HK-2 (cell line): Measurements from ENCODE around the gene PEA15.

Source experiments
- DNase-seq: peaks from one replicate; pipeline ENCODE4 v3.0.0-alpha.2; 2018; ENCODE audit not compliant: unreplicated experiment

PEA15 gene, protein sequence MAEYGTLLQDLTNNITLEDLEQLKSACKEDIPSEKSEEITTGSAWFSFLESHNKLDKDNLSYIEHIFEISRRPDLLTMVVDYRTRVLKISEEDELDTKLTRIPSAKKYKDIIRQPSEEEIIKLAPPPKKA

DNA sequence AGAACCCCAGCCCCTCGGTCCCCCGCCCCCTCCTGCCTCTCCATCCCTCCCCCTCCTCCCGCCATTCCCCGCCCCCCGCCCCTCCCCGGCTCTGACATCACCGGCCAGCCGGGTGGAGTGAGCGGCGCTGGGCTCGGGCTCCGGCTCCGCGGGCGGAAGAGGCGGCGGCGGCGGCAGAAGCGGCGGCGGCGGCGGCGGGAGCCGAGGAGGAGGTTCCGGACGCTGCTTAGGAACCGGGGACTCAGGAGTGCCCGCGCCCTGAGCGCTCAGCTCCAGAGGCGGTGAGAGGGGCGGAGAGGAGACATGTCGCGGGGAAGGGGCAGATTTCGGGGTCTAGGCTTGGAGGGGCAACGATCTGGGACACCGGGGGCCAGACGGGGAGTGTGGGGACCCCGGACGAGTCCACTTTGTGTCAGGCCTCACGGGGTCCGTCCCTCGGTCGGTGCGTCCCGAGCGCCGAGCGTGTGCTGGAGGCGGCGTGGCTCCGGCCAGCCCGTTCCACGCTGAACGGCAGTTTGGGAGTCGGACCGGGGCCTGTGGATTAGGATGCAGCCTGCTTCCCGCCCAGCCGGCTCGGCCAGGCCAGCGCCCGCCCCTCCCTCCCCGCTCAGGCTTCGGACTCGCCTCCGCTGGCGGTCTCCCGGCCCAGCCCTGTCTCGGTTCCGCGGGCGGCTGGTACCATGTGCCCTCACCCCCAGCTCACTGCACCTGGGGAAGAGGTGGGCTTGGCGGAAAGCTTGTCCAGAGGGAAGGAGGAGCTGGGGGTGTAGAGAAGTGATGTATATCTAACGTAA lies at the start of gene PEA15:
PEA15 (plus strand) TSS at position 143 of the 794 bp plus-strand sequence. CDS start 6,161 bp downstream, outside the sequence.
- DNase-seq, result peak; percentile 71

DNA sequence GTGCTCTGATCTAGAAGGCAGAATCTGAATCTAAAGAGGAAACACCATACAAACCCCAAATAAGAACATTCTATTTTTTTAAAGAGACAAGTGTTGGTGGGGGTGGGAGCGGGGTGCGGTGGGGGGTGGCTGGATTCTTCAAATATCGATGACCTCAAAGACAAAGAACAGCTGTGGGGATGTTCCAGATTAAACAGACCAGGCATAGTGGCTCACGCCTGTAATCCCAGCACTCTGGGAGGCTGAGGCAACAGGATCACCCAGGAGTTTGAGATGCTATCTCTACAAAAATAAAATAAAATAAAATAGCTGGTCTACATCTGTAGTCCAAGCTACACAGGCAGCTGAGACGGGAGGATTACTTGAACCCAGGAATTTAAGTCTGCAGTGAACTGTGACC lies 48.8 kb upstream of the PEA15 start:
- no peak for DNase-seq

DNA sequence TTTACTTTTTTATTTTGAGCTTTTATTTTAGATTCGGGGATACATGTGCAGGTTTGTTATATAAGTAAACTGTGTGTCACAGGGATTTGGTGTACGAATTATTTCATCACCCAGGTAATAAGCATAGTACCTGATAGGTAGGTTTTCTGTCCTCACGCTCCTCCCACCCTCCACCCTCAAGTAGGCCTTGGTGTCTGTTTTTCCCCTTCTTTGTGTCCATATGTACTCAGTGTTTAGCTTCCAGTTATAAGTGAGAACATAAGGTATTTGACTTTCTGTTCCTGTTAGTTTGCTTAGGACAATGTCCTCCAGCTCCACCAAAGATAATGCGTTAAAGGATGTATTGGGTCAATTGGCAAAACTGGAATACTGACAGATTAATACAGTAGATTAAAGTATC lies 48.0 kb upstream of the PEA15 start:
- DNase-seq, result no peak

DNA sequence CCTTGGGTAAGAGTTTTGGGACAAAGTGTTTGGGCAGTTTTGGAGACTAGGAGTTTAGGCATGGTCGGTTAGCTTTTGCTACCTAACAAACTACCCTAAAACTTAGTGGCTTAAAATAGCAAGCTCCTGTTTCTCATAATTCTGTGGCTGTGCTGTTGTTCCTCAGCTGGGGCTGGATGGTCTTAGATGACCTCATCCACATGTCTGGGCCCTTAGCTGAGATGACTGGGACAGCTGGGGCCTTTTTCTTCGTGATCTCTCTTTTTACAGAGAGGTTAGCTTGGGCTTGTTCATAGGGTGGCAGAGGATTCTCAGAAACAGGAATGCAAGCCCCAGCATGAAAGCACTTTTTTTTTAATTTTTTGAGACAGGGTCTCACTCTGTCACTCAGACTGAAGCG lies 47.2 kb upstream of the PEA15 start:
- DNase-seq, result no peak

DNA sequence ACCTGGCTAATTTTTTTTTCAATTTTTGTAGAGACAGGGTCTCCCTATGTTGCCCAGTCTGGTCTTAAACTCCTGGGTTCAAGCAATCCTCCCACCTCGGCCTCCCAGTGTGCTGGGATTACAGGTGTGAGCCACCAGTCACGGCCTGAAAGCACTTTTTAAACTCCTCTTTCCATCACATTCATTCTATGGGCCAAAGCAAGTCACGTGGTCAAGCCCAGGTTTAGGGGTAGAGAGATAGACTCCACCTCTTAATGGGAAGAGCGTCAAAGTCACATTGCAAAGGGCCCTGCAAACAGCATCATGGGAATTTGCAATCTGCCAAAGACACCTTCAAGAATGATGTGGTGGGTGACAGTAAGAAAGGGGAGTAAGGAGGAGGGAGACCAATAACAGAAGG lies 46.6 kb upstream of the PEA15 start:
- DNase-seq, result no peak

DNA sequence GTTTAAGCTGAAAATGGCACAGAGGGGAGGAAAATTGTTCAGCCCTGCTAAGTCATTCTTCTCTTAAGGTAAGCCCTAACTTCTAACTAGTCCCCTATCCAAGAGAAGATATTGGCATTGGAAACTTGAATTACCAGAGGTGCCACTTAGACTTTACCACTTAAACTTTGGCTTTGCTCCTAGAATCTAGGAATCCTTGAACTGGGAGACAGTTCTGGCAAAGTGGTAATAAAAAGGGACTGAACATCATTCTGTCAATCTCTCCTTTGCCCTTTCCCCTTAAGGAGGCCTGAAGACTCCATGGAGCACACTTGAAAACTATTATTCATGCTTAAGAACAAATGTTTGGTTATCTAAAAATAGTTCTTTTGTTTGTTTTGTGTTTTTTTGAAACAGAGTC lies 45.3 kb upstream of the PEA15 start:
- no peak for DNase-seq

DNA sequence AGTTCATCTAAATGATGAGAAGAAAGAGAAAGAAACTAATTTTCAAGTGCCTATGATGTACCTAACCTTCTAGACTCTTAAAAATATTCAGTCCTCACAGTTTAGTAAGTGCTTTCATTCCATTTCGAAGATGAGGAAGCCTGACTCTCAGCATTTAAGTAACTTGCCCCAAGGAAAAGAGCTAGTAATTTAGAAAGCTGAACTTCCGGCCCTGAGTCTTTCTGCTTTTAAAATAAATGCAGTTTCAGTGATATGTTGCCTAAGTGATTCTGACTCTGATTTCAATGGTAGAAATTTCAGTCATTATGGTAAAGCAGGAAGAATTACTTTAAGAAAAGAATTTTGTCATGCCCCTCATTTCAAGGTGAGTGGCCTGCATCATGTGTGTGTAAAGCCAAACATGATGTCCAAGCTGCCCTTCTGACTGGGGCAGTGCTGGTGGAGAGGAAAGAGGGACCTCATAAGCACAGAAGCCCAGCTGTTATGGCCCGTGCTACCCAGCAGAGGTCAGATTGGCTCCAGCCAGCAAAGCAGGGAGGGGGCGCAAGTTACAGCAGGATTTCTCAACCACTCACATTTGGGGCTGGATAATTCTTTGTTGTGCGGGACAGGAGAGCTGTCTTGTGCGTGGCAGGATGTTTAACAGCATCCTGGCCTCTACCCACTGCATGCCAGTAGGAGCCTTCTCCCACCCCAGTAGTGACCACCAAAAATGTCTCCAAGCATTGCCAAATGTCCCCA lies 43.0 kb upstream of the PEA15 start:
- DNase-seq, result no peak

DNA sequence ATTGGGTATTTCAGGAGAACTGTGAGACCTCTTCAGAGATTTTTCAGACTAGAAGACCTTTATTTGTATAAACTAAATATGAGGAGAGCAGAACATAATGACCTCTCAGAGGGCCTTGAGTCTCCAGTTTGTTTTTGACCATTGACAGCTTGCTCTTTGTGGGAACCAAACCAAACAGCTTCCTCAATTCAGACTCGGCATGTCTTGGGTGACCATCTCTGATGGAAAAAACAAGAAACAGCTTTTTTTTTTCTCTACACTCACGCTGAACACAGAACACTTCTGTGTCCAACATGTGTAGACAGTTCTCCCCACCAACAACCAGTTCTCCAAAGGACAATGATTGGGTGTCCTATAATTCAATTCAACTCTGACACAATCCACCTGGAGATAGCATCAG lies 42.3 kb upstream of the PEA15 start:
- no peak for DNase-seq

DNA sequence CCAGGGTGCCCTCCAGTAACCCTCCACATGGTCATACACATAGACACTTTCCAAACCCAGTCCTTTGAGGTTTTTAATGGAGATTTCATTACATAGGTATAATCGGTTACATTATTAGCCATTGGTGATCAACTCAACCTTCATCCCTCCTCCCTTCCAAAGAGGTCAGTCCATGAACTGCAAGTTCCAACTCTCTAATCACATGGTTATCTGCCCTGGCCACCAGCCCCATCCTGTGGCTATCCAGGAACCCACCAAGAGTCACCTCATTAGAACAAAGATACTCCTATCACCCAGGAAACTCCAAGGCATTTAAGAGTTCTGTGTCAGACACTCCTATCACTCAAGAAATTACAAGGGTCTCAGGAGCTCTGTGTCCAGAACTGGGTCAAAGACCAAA lies 41.6 kb upstream of the PEA15 start:
- peak; percentile 23 for DNase-seq

DNA sequence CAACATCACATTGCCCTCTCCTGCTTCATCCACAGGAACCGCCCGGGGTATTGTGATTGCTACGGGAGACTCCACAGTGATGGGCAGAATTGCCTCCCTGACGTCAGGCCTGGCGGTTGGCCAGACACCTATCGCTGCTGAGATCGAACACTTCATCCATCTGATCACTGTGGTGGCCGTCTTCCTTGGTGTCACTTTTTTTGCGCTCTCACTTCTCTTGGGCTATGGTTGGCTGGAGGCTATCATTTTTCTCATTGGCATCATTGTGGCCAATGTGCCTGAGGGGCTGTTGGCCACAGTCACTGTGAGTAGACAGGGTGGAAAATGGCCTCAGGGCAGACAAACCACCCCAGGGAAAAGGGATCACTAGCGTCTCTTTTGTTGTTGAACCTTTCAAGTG lies 41.1 kb upstream of the PEA15 start:
- no peak for DNase-seq

DNA sequence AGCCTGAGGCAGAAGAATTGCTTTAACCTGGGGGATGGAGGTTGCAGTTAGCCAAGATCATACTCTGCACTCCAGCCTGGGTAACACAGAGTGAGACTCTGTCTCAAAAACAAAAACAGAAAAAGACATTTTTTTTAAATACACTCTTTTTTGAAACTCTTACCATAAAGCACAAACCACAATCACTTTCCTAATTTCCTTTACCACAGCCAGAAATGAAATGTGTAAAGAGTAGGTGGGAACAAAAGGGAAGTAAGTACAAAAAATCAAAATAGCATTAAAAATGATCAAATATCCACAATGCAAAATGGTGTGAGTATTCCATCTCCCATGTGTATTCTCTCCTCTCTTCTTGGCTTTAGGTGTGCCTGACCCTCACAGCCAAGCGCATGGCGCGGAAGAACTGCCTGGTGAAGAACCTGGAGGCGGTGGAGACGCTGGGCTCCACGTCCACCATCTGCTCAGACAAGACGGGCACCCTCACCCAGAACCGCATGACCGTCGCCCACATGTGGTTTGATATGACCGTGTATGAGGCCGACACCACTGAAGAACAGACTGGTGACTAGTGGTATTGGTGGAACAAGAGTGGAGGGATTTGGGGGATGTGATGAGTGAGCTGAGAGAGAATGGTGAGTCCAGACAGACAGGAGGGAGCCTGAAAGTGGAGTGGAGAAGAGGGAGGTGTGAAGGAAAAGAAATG lies 38.9 kb upstream of the PEA15 start:
- DNase-seq, result no peak

DNA sequence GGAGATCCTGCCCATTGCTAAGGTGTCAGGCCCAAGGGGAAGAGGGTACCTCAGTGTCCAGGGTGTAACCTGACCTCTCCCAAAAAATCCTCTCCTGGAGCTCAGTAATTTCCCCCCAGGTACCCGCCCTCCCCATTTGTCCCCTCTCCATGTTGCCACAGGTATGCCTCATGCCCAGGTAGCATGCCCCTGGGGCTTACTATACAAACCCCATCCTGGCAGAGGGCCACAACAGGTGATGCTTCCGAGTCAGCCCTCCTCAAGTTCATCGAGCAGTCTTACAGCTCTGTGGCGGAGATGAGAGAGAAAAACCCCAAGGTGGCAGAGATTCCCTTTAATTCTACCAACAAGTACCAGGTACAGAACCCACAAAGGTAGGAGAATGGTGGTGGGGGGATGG lies 38.1 kb upstream of the PEA15 start:
- no peak for DNase-seq

DNA sequence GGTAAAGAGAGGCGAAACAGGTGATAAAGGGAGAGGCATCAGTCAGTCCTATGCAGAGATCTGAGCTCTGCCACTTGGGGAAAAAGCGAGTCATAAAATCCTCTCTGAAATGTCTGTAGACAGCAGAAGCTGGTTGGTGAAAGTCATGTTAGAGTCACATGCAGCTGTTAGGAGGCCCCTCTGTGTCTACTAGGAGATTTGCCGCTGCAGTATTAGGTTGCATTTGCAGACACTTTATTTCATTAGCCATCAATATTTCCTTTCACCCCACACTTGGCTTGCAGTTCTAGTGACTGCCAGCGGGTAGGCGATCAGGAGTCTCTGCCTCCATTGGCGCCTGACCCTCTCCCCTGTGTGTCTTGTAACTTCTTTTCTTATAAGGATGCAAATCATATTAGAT lies 37.6 kb upstream of the PEA15 start:
- no peak for DNase-seq

DNA sequence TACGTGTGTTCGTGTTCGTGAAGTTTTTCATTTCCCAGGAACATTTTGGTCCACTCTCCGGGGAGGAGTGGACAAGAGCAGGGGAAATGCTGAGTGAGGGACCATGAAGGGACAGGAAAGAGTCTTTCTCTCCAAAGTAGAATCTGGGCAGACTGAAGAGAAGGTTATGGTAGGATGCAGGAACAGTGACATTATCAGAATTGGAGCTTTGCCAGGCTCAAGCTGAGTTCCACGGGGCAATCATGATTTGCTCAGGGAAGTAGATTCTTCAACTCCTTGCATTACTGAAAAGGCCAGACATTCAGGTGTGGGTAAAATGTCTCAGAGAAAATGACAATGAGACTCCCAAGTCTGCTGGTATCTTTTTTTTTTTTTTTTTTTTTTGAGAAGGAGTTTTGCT lies 37.2 kb upstream of the PEA15 start:
- no peak for DNase-seq

DNA sequence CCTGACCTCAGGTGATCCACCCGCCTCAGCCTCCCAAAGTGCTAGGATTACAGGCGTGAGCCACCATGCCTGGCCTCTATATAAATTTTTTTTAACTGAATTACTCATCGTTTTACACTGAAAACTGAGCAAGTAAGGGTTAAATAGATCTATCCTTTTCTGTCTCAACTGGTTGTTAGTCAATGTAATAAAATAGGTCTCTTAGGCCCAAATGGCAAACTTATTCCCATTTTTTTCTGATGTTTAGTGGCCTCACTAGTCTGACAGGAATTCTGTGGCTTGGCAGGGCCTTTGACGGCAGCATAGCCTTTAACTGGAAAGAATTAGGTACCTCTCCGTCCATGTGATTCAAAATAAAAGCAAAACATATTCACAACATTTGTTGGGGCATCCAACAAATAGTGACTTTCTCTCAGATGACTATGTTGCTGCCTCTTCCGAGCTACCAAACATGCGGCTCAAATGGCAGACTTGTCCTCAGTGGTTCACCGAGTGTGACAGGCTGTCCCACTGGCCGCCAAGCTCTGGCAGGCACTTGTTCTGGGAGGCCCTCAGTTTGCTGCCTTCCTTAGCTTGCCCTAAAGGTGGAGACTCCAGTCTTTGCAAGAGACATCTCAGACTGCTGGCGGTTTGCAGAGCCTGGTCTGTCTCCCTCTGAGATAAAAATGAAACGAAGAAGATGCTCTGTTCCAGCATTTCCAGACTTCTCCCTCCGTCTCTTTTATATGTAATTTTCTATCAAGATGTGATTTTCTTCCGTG lies 36.4 kb upstream of the PEA15 start:
- DNase-seq, result no peak

DNA sequence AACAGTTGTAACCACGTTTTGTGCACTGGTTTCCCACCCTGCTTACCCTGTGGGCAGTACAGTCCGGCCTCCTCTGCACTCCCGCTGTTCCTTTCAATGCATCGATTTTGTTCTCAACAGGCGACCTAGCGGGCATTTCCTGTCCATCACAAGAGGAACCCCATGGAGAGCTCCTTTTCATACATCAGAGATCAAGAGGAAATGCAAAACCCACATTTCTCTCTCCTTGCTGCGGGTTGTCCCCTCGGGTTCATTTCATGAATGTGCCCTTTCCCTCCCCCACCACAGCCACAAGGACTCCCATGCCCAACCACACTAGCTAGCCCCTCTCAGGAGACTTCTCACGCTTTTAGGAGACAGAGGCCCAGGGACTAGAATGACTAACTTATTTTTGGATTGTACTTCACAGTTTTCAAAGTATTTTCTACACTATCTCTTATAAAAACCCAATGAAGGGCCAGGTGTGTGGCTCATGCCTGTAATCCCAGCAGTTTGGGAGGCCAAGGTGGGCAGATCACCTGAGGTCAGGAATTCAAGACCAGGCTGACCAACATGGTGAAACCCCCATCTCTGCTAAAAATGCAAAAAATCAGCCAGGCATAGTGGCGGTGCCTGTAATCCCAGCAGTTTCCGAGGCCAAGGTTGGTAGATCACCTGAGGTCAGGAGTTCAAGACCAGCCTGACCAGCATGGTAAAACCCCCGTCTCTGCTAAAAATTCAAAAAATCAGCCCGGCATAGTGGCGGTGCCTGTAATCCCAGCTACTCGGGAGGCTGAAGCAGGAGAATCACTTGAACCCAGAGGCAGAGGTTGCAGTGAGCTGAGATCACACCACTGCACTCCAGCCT lies 35.4 kb upstream of the PEA15 start:
- no peak for DNase-seq

DNA sequence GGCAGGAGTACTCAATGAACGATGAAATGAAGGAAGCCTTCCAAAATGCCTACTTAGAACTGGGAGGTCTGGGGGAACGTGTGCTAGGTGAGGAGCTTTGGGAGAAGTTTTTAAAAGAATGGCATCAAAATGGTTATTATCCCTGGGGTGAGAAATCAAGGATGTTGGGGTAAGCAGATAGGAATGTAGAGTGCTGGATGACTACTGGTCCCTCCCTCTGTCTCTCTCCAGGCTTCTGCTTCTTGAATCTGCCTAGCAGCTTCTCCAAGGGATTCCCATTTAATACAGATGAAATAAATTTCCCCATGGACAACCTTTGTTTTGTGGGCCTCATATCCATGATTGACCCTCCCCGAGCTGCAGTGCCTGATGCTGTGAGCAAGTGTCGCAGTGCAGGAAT lies 33.8 kb upstream of the PEA15 start:
- no peak for DNase-seq

DNA sequence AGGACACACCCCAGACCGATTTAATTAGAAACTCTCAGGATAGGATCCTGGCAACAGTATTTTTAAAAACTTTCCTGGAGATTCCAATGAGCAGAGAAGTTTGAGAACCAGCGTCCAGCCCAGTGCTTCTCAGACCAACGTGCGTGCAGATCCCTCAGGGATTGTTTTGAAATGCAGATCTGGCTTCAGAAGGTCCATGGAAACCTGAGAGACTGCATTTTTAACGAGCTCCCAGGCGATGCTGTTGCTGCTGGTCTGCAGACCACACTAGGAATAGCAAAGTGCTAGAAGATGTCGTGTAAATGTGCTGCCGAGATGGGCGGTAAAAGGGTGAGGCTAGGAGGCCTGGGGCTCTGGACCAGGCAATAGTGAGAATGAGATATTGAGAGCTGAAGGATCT lies 33.2 kb upstream of the PEA15 start:
- DNase-seq, result no peak

DNA sequence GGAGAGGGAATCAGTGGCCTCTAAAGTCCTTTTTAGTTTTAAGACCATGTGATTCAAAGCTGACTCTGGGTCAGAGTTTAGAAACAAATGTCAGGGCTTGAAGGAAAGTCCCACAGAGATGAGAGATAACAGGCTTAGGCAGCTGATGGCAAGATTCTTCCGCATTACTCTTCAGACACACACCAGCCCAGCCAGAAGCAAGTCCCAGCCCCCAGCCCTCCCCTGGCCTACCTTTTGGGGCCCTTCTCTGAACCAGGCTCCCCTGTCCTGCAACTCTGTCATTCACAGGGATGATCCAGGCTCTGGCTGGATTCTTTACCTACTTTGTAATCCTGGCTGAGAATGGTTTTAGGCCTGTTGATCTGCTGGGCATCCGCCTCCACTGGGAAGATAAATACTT lies 28.0 kb upstream of the PEA15 start:
- no peak for DNase-seq

DNA sequence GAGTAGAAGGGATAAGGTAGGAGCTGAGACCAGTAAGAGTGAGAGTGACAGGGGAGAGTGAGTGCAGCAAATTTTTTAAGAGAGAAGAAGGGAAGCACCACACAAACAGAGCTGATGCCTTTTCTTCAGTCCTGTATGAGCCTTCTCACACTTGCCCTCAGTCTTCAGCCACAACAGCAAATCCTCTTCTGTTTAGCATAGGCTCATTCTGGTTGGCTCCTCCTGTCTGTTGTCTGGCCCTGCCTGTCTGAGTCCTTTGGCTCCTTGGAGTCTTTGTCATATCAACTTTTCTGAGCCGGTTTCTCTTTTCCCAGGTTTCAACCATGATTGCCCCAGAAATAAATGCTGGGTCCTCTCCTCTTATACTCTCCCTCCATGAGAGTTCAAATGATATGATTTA lies 27.5 kb upstream of the PEA15 start:
- DNase-seq, result no peak

DNA sequence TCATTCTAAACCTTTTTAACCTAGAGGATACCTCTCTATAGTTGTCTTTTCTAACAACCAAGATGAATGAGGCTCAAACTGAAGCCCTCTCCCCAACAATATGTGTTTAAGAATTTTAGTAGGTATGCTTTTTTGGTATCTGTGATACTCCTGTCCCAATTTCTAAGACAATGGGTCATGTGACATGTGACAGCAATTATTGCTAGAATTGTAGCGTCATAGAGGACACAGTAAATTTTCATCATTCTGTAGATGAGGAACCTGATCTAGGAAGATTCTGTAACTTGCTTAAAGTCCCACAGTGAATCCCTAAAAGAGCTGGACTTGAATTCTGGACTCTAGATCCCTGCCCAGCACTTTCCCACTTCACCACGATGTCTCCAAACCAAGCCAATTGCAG lies 26.5 kb upstream of the PEA15 start:
- no peak for DNase-seq
